ENCODE results near the gene PTMS.

Gene PTMS

GRCh38 chr12:6771509-6772330 lies 5.6 kb downstream of the PTMS start:
- DNase-seq (ENCODE audit: low read depth in 2 of 2), result no peak

DNA sequence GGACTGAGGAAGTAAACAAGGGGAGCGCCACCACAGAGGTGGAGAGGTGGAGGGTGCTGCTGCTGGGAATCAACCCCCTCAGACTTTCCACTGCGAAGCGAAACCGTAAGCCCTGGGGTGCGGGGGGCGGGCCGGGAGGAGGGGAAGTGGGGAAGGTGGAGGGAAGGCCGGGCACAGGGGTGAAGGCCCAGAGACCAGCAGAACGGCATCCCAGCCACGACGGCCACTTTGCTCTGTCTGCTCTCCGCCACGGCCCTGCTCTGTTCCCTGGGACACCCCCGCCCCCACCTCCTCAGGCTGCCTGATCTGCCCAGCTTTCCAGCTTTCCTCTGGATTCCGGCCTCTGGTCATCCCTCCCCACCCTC lies 6.2 kb downstream of the PTMS start, which contains the start of gene LAG3:
Gene LAG3, plus strand, starts transcription at position 190 of the 365 bp plus-strand sequence. CDS start 333 bp downstream, outside the sequence.
- DNase-seq (ENCODE audit: low read depth in 2 of 2), result peak in 1 of 2 donors; percentile 68

DNA sequence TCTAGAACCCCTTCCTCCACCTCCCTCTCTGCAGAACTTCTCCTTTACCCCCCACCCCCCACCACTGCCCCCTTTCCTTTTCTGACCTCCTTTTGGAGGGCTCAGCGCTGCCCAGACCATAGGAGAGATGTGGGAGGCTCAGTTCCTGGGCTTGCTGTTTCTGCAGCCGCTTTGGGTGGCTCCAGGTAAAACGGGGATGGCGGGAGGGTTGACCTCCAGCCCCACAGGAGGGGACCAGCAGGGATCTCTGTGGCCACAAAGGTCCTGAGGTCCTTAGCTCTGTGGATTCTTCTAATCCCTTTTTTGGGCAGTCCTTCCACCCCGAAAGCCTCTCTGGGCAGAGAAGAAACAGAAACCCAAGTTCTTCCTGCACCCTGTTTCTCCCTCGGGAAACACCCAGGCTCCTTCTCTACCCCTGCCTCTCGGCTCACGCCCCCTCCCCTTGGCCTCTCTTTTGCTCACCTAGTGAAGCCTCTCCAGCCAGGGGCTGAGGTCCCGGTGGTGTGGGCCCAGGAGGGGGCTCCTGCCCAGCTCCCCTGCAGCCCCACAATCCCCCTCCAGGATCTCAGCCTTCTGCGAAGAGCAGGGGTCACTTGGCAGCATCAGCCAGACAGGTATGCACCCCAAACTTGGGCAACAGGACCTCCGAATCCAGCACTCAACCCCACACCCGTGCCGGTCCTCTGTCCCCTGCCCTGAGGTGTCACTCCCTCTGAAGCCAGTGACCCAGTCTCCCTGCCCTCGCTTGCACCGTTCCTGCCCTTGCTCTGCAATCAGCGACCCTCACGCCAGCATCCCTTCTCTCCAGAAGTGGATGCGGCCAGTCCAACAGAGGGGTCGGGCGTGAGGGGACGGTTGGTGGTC lies 6.8 kb downstream of the PTMS start:
- no peak for DNase-seq (ENCODE audit: low read depth in 2 of 2)

DNA sequence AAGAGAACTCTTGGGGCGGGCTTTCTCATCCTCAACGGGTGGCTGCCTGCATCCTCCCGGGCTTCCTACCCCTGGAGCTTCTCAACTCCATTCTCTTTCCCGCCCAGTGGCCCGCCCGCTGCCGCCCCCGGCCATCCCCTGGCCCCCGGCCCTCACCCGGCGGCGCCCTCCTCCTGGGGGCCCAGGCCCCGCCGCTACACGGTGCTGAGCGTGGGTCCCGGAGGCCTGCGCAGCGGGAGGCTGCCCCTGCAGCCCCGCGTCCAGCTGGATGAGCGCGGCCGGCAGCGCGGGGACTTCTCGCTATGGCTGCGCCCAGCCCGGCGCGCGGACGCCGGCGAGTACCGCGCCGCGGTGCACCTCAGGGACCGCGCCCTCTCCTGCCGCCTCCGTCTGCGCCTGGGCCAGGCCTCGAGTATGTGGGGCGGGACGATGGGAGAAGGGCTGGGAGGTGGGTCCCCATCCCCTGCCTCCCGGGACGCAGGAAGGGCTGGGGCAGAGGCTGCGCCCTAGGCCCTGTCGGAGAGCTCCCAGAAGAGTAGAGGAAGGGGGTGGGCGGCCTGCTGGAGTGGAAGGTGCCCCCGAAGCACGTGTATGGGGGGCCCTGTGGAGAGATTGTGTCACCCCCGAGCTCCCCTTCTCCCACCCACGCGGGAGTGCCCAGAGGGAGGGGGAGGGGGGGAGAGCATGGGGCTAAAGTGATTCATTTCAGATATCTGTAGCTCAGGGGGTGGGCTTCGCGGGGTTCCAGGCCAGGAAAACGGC lies 7.6 kb downstream of the PTMS start:
- DNase-seq (ENCODE audit: low read depth in 2 of 2), result no peak

DNA sequence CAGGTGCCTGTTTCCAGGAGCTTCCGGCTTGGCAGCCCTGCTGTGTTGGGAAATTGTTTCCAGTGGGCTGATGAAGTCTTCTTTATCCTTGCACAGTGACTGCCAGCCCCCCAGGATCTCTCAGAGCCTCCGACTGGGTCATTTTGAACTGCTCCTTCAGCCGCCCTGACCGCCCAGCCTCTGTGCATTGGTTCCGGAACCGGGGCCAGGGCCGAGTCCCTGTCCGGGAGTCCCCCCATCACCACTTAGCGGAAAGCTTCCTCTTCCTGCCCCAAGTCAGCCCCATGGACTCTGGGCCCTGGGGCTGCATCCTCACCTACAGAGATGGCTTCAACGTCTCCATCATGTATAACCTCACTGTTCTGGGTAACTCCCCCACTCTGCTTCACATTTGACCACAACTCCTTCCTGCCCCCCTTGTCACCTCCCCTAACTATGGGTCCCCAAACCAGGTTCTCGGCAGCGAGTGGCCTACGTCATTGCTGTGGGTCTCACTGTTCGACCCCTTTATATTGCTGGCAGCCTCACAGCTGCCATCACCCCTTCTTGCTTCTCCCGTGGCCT lies 8.4 kb downstream of the PTMS start:
- DNase-seq (ENCODE audit: low read depth in 2 of 2), result no peak

DNA sequence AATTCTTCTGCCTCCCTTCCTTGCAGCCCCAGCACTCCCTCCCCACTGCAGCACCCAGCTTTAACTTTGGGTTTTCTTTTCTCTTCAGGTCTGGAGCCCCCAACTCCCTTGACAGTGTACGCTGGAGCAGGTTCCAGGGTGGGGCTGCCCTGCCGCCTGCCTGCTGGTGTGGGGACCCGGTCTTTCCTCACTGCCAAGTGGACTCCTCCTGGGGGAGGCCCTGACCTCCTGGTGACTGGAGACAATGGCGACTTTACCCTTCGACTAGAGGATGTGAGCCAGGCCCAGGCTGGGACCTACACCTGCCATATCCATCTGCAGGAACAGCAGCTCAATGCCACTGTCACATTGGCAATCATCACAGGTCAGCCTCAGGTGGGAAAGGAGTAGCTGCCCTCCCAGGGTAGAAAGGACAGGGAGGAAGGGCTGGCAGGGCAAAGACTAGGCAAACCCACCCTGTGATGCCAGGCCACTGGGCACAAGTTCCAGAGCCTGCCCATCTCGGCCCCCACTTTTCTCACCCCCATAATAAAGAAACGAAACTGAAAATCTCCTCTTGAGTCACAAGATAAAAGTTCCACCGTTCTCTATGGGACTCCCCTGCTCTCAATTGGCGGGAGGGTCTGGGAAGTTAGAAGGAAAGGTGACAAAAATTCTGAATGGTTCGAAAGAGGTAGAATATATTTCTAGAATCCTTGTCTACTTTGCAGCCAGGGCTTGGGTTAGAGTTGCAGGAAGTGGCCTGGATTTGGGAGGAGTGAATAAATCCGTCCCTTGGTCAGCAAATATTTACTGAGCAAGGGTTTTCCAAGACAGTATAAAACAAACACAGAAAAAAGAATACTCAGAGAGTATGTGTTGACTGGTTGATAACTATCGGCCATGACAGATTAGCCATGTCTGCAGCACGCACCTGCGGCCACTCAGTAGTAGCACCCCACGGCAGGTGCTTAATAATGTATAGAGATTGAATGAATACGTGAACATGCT lies 9.3 kb downstream of the PTMS start:
- DNase-seq (ENCODE audit: low read depth in 2 of 2), result no peak

- DNase-seq (ENCODE audit: low read depth in 2 of 2), result no peak
Measured at GRCh38 chr12:6777386-6777785, 11.2 kb downstream of the PTMS start.

DNA sequence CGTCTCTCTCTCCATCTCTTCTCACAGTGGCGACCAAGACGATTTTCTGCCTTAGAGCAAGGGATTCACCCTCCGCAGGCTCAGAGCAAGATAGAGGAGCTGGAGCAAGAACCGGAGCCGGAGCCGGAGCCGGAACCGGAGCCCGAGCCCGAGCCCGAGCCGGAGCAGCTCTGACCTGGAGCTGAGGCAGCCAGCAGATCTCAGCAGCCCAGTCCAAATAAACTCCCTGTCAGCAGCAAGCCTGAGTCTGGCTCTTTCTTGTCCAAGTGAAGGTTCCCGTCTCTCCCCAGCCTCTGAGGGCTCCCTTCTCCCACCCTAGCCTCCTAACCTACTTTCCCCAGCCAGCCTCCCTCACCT lies 12.0 kb downstream of the PTMS start:
- DNase-seq (ENCODE audit: low read depth in 2 of 2), result no peak

GRCh38 chr12:6778574-6779550 lies 12.7 kb downstream of the PTMS start:
- DNase-seq (ENCODE audit: low read depth in 2 of 2), result peak; percentile 81 to 88

GRCh38 chr12:6779708-6780432 lies 13.7 kb downstream of the PTMS start:
- DNase-seq (ENCODE audit: low read depth in 2 of 2), result no peak

DNA sequence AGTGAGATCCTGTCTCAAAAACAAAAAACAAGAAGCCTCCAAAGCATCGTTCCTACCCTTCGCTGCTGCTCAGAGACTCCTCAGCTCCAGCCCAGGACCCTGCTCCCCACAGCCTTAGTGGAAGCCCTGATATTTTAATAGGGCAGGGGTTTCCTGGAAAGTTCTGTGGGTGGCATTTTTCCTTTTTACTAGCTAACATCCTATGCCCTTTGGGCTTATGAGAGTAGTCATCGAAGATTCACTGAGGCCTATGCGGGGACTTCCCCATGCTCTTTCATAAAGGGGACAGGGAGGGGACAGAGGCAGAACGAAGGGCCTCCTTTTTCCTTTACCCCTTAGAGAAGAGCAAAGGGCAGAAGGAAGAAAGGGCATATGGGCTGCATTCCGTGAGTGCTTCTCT lies 14.4 kb downstream of the PTMS start:
- no peak for DNase-seq (ENCODE audit: low read depth in 2 of 2)

DNA sequence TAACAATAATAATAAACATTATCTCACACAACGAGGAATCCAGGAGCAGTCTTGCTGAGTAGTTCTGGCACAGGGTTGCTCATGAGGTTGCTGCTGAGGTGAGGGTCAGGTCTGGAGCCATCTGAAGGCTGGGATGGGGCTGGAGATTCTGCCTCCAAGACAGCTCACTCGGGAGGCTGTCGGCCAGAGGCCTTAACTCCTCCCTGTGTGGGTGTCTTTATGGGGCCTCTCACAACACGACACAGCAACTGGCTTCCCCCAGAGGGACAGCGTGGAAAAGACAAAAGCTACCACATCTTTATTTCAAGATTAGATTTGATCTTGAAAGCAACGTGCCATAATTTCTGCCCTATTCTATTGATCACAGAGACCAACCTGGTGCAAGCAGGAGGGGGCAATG lies 16.0 kb downstream of the PTMS start:
- no peak for DNase-seq (ENCODE audit: low read depth in 2 of 2)

DNA sequence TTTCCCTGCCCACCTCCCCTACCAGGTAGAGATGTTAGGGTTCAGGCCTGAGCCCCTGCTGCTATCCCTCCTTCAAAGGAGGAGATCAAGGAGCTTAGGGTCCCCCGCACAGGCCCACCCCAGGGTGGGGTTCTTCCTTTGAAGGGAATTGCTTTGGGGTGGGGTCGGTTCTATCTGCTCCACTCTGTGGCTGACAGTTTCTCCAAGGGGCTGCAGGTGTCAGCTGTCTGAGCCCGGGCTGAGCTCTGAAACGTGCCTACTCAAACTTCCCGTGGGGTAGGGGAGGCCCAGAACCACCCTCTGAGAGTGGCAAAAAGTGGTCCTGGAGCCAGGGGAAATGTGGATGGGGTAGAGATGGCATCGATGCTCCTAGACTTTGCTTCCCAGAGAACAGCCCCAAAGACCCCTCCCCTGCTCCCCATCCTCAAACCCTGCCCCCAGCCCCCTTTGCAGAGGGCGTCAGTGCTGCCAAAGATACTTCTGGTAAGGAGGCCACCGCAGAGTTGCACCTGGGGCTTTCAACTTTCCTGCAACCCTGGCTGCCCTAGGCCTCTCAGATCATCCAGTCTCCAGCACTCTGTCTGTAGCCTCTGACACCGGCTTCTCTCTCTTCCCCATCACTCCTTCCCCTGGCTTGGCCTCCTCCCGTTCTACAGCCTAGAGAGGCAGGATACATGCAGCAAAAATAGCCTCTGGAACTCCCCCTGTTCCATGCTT lies 16.8 kb downstream of the PTMS start:
- DNase-seq (ENCODE audit: low read depth in 2 of 2), result no peak

- DNase-seq (ENCODE audit: low read depth in 2 of 2), result no peak
Measured at GRCh38 chr12:6783828-6784227, 17.7 kb downstream of the PTMS start.

DNA sequence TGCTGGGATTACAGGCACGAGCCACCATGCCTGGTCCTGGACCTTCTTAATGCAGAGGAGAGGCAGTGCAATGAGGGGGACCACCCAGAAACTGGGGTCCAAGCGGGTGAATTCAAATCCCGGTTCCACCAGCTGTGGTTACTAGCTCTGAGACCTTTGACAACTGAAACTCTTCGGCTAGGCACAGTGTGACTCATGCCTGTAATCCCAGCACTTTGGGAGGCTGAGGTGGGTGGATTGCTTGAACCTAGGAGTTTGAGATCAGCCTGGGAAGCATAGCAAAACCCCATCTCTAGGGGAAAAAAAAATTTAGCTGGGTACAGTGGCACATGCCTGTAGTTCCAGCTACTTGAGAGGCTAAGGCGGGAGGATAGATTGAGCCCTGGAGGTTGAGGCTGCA lies 18.1 kb downstream of the PTMS start:
- no peak for DNase-seq (ENCODE audit: low read depth in 2 of 2)

DNA sequence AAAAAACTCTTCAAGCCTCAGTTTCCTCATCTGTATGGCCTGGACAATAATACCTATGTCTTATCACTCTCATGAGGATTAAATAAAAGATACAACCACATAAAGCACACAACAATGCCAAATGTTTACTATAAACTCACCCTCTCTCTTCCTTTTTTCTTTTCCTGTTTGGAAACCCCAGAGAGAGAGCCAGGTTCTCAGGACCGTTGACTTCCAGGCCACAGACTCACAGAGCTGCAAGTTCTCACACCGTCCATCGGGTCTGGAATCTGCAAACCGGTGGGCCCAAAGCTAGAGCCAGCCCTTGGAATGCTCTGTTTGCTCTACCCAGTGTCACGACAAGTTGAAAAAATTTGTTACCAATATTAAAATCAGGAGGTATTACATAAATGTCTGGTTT lies 18.6 kb downstream of the PTMS start:
- no peak for DNase-seq (ENCODE audit: low read depth in 2 of 2)

DNA sequence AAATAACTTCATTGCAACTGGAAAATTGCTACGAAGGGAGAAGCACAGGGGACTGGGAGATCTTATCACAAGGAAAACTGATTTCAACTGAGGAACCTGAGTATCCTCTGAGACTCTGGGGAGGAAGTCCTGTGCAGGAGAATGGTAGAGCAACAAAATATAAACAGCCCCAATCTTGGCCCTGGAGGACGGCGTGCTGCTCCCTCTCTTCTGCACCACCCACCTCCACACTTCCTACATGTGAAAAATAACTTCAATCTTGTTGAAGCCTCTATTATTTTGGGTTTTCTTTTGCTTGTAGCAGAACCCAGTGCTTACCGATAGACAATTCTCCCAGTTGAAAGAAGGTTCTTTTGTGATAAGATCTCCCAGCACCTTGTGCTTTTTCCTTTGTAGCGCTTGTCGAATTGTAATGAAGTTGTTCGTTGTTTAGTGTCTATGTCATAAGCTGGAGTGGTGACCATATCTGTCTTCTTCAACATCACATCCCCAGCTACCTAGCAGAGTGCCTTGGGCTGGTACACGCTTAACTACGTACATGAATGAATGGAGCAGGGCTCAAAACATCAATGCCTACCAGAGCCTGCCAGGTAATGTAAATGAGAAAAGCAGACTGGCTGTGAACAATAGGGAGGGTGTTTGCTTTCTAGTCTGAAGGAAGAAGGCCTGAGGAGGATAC lies 20.4 kb downstream of the PTMS start:
- no peak for DNase-seq (ENCODE audit: low read depth in 2 of 2)

DNA sequence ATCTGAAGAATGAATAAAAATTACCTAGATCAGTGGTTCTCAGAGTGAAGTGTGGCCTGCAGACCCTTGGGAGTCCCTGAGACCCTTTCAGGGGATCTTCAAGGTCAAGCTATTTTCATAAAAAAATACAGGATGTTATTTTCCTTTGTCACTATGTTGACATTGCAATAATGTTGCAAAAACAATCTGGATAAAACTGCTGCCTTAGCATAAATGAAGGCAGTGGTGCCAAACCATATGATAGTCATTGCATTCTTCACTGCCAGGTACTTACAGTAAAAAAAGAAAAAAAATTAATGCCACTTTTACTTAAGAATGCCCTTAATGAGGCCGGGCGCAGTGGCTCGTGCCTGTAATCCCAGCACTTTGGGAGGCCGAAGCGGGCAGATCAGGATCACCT lies 21.1 kb downstream of the PTMS start:
- DNase-seq (ENCODE audit: low read depth in 2 of 2), result no peak
